GM06990 (cell line): ENCODE measurements around the gene GSAP.

ENCODE experiments used
- DNase-seq: peaks from one replicate; pipeline ENCODE4 v3.0.0-alpha.2; 2011; ENCODE audit not compliant: insufficient read length; ENCODE audit errors: extremely low read depth
- H3K27me3 ChIP-seq: replicated peaks from 2 replicates; pipeline ENCODE4 v1.6.0; 2011; ENCODE audit warnings: low read length; ENCODE audit not compliant: control insufficient read depth, insufficient read depth
- H3K36me3 ChIP-seq: 2 replicates; pipeline ENCODE4 v1.5.1; 2011; ENCODE audit warnings: low read length; ENCODE audit not compliant: control insufficient read depth, insufficient read depth
- H3K4me3 ChIP-seq: replicated peaks from 2 replicates; pipeline ENCODE4 v1.5.1; 2011; ENCODE audit warnings: low read depth, mild to moderate bottlenecking, control low read depth, low read length
- TF ChIP-seq, protein P1 (sequence below): IDR thresholded peaks from 2 replicates; pipeline ENCODE4 v1.5.1; 2011; ENCODE audit warnings: low read length, control low read depth, mild to moderate bottlenecking, inconsistent platforms; ENCODE audit not compliant: insufficient read depth, poor library complexity, severe bottlenecking

GSAP gene

DNA sequence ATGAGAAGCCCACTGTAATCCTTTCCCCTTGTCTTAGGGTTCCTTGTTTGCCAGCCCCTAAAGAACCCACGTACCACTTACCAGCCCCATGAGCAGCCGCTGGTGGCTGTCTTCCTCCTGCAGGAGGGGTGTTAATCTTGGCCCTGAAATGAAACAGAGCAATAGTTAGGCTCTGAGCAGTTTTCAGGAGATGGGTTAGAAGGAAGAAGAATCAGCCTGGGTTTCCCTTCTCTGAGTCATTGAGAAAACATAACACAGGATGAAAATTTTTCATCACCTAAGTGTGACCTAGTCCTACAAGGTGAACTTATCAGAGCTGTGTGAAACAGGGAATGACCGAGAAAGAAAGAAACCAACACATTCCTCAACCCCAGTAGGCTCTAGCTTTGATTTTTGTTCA lies 90.0 kb downstream of the GSAP start:
- no peaks in the 10 kb centered on the region; the same call in none of the 2 replicates for H3K36me3 ChIP-seq
- H3K4me3 ChIP-seq = no peak overlapping the region
- TF ChIP-seq, protein P1, sequence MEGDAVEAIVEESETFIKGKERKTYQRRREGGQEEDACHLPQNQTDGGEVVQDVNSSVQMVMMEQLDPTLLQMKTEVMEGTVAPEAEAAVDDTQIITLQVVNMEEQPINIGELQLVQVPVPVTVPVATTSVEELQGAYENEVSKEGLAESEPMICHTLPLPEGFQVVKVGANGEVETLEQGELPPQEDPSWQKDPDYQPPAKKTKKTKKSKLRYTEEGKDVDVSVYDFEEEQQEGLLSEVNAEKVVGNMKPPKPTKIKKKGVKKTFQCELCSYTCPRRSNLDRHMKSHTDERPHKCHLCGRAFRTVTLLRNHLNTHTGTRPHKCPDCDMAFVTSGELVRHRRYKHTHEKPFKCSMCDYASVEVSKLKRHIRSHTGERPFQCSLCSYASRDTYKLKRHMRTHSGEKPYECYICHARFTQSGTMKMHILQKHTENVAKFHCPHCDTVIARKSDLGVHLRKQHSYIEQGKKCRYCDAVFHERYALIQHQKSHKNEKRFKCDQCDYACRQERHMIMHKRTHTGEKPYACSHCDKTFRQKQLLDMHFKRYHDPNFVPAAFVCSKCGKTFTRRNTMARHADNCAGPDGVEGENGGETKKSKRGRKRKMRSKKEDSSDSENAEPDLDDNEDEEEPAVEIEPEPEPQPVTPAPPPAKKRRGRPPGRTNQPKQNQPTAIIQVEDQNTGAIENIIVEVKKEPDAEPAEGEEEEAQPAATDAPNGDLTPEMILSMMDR = no peak
- DNase-seq = no peak
- H3K27me3 ChIP-seq = no peaks in the 10 kb centered on the region

DNA sequence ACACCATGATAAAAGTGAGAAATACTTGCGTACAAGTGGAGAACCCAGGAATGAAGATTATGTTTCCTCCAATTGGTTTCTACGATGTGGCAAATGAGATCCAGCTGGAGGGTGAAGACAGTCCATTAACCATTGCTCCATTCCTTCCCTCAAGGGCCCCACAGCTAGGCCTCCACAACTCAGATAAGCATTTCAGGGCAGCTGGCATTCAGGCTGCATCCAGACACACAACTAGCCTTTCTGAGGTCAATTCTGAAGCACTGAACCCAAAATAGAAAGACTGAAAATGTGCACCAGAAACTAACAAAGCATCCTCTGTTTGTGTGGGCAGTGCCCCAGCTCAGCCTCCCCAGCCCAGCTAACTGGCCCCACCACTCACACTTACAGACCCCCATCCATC lies 94.8 kb downstream of the GSAP start:
- TF ChIP-seq, protein P1 = no peak
- DNase-seq = no peak
- Histone ChIP-seq H3K36me3 (no peaks in the 10 kb centered on the region; the same call in none of the 2 replicates), H3K27me3 (no peaks in the 10 kb centered on the region), H3K4me3 (no peak overlapping the region)

DNA sequence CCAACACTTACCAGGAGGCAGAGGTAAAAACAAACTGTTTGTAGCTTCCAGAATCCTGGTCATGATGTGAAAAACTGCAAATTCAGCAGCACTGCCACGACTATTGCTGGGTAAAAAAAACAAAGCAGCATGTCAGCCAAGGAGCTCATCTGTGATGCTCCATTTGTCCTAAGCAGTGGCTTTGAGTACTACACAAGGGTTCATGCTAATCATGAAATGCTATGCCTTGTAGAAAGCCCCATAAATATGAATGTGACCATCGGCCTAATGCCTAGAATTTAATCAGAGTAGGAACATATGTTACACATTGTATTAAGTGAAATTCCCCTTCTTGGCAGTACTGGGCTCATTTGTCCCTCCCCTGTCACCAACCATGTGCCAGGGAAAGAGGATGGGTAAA lies 95.4 kb downstream of the GSAP start:
- H3K36me3 ChIP-seq = no peaks in the 10 kb centered on the region; the same call in 1 of the 2 replicates
- no peak for DNase-seq
- H3K27me3 ChIP-seq = no peaks in the 10 kb centered on the region
- no peak overlapping the region for H3K4me3 ChIP-seq
- TF ChIP-seq, protein P1 = no peak

DNA sequence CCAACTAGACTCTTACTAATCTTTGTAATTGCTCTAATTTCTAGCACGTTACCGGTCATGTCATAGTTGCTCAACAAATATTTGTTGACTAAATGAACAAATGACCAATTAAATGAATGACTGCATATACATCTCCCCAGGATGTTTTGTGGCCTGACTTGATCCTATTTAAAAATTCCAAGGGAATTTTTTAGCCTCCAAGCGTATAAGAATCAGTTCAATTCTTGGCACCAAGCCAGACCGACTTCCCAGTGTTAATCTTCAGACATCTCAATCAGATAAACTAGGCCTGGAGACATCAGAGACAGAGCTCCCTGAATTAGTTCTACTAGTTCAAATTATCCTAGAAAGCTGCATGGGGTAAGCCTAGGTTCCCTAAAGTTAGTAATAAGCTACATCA lies 96.0 kb downstream of the GSAP start:
- H3K4me3 ChIP-seq = no peak overlapping the region
- DNase-seq = no peak
- TF ChIP-seq, protein P1 = no peak
- H3K27me3 ChIP-seq = no peaks in the 10 kb centered on the region
- H3K36me3 ChIP-seq = no peaks in the 10 kb centered on the region; the same call in 1 of the 2 replicates

DNA sequence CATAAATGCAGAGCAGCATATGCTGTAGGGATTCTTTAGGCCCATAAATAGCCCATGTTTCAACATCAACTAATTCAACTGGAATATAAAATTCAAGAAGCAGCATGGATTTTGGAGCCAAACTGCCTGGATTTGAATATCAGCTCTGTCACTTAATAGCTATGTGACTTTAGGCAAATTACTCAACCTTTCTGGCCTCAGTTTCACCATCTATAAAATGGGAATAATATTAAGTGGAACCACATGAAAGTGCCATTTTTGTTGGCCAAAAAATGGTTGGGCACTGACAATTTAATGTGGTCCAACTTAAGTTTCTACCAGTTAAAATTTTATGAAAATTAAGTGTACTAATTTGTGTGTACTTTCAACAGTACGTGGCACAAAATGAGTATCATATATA lies 98.1 kb downstream of the GSAP start:
- Histone ChIP-seq H3K4me3 (no peak overlapping the region), H3K27me3 (no peaks in the 10 kb centered on the region), H3K36me3 (peaks cover 2% of the 10 kb centered on the region)
- TF ChIP-seq, protein P1 = no peak
- no peak for DNase-seq
